K562 (cell line): ENCODE results near the gene EEPD1. TPM values are rescaled to one million over a fixed set of nuclear protein-coding genes. Genes with fewer than 3 reads are reported as not detected.
A peak's percentile ranks its signal among the peaks of the same experiment; 100 is the strongest.

Experiments used
- CHCHD3 ChIP-seq: fragments of 250-450 bp; sonication (Bioruptor Pico); IDR thresholded peaks from 2 replicates; pipeline ENCODE4 v2.1.2; 2022; ENCODE audit warnings: mild to moderate bottlenecking
- CLOCK ChIP-seq: fragments of 250-450 bp; sonication (Bioruptor Pico); IDR thresholded peaks from 2 replicates; pipeline ENCODE4 v1.4.0; 2020; ENCODE audit warnings: mild to moderate bottlenecking, moderate library complexity, borderline replicate concordance
- CREB1 ChIP-seq, 2 experiments: sonication (generic) in 1 of 2; formaldehyde crosslinking in 1 of 2; IDR thresholded peaks; 2 replicates each; pipeline versions ENCODE4 v1.6.1 to v1.8.0; 2012 to 2022; ENCODE audit warnings: inconsistent platforms in 1 of 2, mild to moderate bottlenecking in 1 of 2, missing genetic modification reagents in 1 of 2, moderate library complexity in 1 of 2
- DIDO1 ChIP-seq: fragments of 450-650 bp; IDR thresholded peaks from 2 replicates; pipeline ENCODE4 v1.6.1; 2016; ENCODE audit warnings: low read depth, missing biosample characterization, missing genetic modification characterization
- DPF2 ChIP-seq: fragments of 450-650 bp; IDR thresholded peaks from 2 replicates; pipeline ENCODE4 v1.6.1; 2016
- HSF4 ChIP-seq: fragments of 250-450 bp; sonication (Bioruptor Pico); IDR thresholded peaks from 2 replicates; pipeline ENCODE4 v2.1.2; 2022; ENCODE audit warnings: mild to moderate bottlenecking, moderate library complexity, borderline replicate concordance
- IFI16 ChIP-seq: fragments of 250-450 bp; sonication (Bioruptor Pico); IDR thresholded peaks from 2 replicates; pipeline ENCODE4 v2.1.2; 2022; ENCODE audit warnings: mild to moderate bottlenecking, inconsistent platforms
- POLR2AphosphoS2 ChIP-seq: IDR thresholded peaks from 2 replicates; pipeline ENCODE4 v1.6.1; 2012; ENCODE audit warnings: low read length, improper control_type of control experiment
- SMAD1 ChIP-seq: fragments of 150-350 bp; IDR thresholded peaks from 2 replicates; pipeline ENCODE4 v1.6.1; 2014; ENCODE audit warnings: low read length, low read depth; ENCODE audit not compliant: partially characterized antibody
- XRCC4 ChIP-seq: IDR thresholded peaks from one replicate; pipeline ENCODE4 v1.6.1; 2011; ENCODE audit not compliant: insufficient read depth, insufficient read length; ENCODE audit errors: extremely low read depth
- ZBTB2 ChIP-seq: fragments of 450-650 bp; IDR thresholded peaks from 2 replicates; pipeline ENCODE4 v1.6.1; 2016; ENCODE audit warnings: antibody characterized with exemption
- ZHX1 ChIP-seq: fragments of 150-350 bp; conservative IDR thresholded peaks from 2 replicates; pipeline ENCODE4 v1.6.1; 2014; ENCODE audit warnings: low read length
- ZNF449 ChIP-seq: fragments of 250-450 bp; sonication (Bioruptor Pico); IDR thresholded peaks from 2 replicates; pipeline ENCODE4 v1.8.0; 2022; ENCODE audit warnings: moderate library complexity, mild to moderate bottlenecking, inconsistent platforms
- ZNF518B ChIP-seq: fragments of 250-450 bp; sonication (Bioruptor Pico); IDR thresholded peaks from 2 replicates; pipeline ENCODE4 v1.5.0; 2021; ENCODE audit warnings: mild to moderate bottlenecking, moderate library complexity
- polyA plus RNA-seq, 8 experiments: library from polyadenylated mRNA; depleted of rRNA in 4 of 8; stranded (reverse) in 5 of 8; unstranded in 3 of 8; fragments of >200 nt; fragmentation: Nextera tagmentation in 2 of 8; fragmentation: Illumina TruSeq in 1 of 8; extraction: Ambion mirVana in 2 of 8; extraction: Trizol in 1 of 8; gene quantifications; 2 replicates each; pipeline versions ENCODE4 v1.2.1 to v1.2.3, GENCODE V29; 2011 to 2014; ENCODE audit warnings: inconsistent platforms in 1 of 8, missing spikeins in 1 of 8
- total RNA-seq, 7 experiments: library from RNA; depleted of rRNA in 6 of 7; stranded (reverse); fragments of >200 nt in 6 of 7; fragmentation: Illumina TruSeq in 2 of 7; extraction: Trizol in 2 of 7; gene quantifications; 2 replicates each; pipeline versions ENCODE4 v1.2.1 to v1.2.3, GENCODE V29; 2011 to 2021; ENCODE audit warnings: low replicate concordance in 1 of 7

The EEPD1 gene
- total and polyA plus RNA-seq, 9 of the 15 experiments (the other 6 are each of a cell fraction or from before 2014, with no cell fraction given), result 0.01 to 1.5 (median 0.74) TPM; not detected in 1

GRCh38 chr7:36152756-36153570 is at the start of gene EEPD1 (continued):
- TF ChIP-seq POLR2AphosphoS2 (no peak), ZHX1 (no peak), DIDO1 (tag) (no peak), ZNF518B (no peak), CHCHD3 (CRISPR knock-in tag) (no peak), ZBTB2 (no peak), CREB1 (IDR thresholded peaks at IDR 0.05) (no peak), CREB1 (CRISPR knock-in tag; IDR thresholded peaks at IDR 0.05) (peak; percentile 48; the same call in 1 of the 2 replicates), SMAD1 (no peak), XRCC4 (no peak), IFI16 (CRISPR knock-in tag) (no peak), CLOCK (CRISPR knock-in tag) (no peak), DPF2 (no peak), ZNF449 (CRISPR knock-in tag) (no peak), HSF4 (CRISPR knock-in tag) (no peak)
